BE2C (cell line): Measurements from ENCODE around the gene DACT2.

Experiments
- DNase-seq: peaks from one replicate; pipeline ENCODE4 v3.0.0-alpha.2; 2020
- H3K27me3 ChIP-seq: fragments of 250-450 bp; sonication (Bioruptor Pico); 2 replicates; pipeline ENCODE4 v1.5.1; 2020; ENCODE audit warnings: mild to moderate bottlenecking
- H3K36me3 ChIP-seq: fragments of 250-450 bp; sonication (Bioruptor Pico); 2 replicates; pipeline ENCODE4 v1.5.1; 2020; ENCODE audit warnings: mild to moderate bottlenecking
- H3K4me1 ChIP-seq: fragments of 250-450 bp; sonication (Bioruptor Pico); 2 replicates; pipeline ENCODE4 v1.5.1; 2020
- H3K4me3 ChIP-seq: 2 replicates; pipeline ENCODE4 v1.5.1; 2011; ENCODE audit warnings: low read depth, low read length
- H3K9me3 ChIP-seq: fragments of 250-450 bp; sonication (Bioruptor Pico); 2 replicates; pipeline ENCODE4 v1.5.1; 2020
- TF ChIP-seq, protein P1 (sequence below): IDR thresholded peaks from 2 replicates; pipeline ENCODE4 v1.5.1; 2012; ENCODE audit warnings: mild to moderate bottlenecking, low read depth, low read length

DACT2 gene

DNA sequence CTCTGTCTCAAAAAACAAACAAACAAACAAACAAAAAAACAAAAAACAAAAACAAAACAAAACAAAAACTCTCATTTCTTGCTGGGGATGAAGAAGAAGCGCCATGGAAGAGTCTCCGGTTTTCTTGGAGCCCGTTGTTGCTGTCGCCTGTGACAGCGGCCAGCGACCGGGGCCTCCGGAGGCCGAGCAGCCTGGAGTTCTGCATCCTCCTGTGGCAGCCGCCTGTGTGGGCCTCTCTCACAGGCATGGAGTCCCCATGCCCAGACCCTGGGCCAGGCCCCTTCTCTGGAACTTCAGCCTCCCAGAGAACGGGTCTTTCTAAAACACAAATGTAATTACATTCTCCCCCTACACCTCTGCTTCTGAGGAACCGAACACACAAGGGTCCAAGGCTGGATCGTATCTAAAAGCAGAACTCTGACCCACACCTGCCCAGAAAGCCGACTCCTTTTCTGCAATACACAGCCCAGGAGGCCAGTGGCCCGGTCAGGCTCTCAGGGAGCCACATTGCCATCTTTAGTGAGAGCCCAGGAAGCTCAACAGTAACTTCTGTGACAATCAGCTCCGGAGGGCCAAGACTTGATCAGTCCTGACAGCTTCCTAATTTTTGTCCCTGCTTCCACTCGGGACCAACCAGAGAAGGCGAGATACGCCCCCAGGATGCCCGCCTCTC, 18.5 kb downstream of the DACT2 start:
- DNase-seq, result no peak
- TF ChIP-seq, protein P1, sequence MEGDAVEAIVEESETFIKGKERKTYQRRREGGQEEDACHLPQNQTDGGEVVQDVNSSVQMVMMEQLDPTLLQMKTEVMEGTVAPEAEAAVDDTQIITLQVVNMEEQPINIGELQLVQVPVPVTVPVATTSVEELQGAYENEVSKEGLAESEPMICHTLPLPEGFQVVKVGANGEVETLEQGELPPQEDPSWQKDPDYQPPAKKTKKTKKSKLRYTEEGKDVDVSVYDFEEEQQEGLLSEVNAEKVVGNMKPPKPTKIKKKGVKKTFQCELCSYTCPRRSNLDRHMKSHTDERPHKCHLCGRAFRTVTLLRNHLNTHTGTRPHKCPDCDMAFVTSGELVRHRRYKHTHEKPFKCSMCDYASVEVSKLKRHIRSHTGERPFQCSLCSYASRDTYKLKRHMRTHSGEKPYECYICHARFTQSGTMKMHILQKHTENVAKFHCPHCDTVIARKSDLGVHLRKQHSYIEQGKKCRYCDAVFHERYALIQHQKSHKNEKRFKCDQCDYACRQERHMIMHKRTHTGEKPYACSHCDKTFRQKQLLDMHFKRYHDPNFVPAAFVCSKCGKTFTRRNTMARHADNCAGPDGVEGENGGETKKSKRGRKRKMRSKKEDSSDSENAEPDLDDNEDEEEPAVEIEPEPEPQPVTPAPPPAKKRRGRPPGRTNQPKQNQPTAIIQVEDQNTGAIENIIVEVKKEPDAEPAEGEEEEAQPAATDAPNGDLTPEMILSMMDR, result no peak
- peaks cover 3% of the 10 kb centered on the region; the same call in 1 of the 2 replicates for H3K4me1 ChIP-seq
- no peaks in the 10 kb centered on the region for H3K27me3 ChIP-seq
- no peaks in the 10 kb centered on the region for H3K36me3 ChIP-seq
- no peaks in the 10 kb centered on the region for H3K9me3 ChIP-seq
- no peak overlapping the region for H3K4me3 ChIP-seq

DNA sequence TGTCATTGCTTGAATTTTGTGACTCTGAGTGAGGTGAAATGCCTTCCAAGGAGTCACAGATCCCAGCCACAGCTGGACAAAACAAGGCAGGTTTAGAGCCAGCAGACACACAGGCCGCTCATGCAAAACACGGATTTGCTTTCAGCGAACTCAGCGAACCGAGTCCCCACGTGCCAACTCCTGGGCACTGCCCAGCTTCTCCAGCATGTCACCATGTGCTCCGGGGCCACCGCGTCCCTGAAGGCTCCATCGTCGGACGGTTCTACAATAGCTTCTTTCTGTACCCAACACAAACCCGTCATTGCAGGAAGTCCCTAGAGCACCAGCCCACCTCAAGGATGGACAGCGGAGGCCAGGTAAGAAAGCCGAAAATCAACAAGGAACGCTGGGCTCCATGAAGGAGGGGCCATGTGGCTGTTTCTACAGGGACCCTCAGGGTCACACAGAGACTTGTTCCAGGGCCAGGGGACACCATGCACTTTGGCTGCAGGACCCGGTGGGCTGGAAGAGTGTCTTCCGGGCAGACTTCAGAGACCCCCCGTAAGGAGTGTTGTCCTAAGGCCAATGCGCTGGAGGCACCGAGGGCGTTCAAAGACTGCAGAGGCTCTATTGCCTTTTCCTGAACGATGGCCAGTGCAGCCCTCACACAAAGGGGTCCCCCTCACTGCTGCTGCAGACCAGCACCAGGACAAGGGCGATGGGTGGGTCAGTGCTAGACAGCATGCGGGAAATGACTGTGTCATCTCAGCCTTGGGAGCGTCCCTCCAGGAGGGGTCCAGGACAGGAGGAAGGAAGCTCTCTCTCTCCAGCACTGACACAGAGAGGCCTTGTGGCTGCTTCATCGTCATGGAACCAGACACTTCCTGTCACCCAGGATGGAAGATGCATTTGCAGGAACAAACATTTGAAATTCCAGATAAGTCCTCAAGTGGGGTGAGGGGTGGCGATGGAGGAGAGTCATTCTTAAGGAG, 19.8 kb downstream of the DACT2 start:
- no peaks in the 10 kb centered on the region for H3K36me3 ChIP-seq
- H3K4me3 ChIP-seq, result no peak overlapping the region
- H3K9me3 ChIP-seq, result no peaks in the 10 kb centered on the region
- peaks cover 3% of the 10 kb centered on the region; the same call in 1 of the 2 replicates for H3K4me1 ChIP-seq
- no peak for DNase-seq
- no peaks in the 10 kb centered on the region for H3K27me3 ChIP-seq
- TF ChIP-seq, protein P1, result no peak

DNA sequence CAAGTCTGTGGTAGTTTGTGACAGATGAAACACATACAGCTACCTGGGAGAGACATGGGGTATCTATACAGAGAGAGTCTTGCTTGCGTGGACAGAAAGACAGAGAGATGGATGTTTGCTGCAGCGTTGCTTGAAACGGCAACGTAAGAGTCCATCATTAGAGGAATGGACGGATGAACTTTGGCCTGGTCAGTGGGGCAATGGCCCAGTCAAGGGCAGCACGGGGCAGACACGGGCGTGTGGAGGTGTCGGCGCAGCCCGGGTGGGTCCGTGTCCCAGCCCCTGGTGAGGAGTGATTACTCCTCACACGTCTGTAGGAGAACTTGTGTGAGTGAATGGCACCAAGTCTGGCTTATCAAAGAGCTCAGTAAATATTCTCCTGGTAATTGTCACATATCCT, 21.9 kb downstream of the DACT2 start:
- H3K27me3 ChIP-seq, result no peaks in the 10 kb centered on the region
- no peaks in the 10 kb centered on the region for H3K36me3 ChIP-seq
- no peak overlapping the region for H3K4me3 ChIP-seq
- no peaks in the 10 kb centered on the region for H3K9me3 ChIP-seq
- no peak for DNase-seq
- TF ChIP-seq, protein P1, result no peak
- peaks cover 14% of the 10 kb centered on the region for H3K4me1 ChIP-seq

DNA sequence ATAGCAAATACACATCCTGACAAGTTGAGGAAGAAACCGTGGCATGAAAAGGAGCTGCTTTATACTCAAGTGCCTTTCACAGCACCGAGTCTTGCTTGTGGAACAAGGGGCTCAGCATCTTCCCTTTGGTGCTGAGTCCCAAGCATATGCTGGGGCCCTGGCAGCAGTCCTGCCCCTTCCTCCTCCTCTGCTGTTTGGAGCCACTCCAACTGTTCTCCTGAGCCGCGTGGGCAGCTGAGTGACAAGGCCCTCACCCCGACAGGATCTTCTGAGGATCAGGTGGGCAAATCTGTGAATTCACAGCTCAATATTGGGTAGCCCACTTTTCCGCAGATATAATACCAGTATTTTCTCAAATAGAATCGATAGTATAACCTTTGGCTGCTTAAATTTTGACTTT, 24.7 kb downstream of the DACT2 start:
- peaks cover 14% of the 10 kb centered on the region for H3K4me1 ChIP-seq
- no peaks in the 10 kb centered on the region for H3K9me3 ChIP-seq
- no peak overlapping the region for H3K4me3 ChIP-seq
- TF ChIP-seq, protein P1, result no peak
- no peak for DNase-seq
- no peaks in the 10 kb centered on the region for H3K36me3 ChIP-seq
- H3K27me3 ChIP-seq, result no peaks in the 10 kb centered on the region

DNA sequence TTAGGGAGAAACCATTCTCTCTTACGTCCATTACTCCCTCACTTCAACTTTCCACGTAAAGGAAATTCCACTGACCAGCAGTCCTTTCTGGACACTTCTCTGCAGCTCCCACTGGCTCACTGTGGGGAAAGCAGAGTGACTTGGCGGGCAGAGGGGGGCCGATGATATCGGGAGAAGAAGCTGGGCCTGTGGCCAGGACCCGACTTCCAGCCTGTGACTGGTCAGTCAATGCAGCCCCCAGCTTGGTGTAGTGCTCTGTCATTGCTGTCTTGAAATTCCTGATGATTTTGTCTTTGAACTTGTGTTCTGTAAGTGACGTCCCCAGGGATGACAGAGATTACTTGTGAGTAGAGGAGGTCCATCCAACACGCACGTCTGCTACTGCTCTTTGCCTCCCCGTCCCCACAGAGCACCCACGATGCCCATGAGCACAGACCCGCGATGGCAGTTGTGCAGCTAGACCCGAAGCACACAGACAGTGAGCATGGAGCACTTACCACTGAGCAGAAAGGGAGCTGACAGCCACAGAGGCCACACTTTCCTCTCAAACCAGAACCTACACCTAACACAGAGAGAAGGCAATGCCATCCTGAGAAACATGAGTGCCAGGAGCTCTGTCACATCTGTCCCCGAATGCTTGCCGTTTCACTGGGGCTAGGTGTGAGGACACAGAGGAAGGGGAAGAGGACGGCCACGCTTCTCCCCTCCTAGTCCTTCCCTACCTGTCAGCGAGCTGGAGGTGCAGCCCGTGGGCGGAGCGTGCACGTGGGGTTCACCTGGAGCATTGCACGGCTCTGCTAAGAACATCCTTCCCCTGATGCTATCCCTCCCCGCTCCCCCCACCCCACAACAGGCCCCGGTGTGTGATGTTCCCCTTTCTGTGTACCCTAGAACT, 25.7 kb downstream of the DACT2 start:
- H3K9me3 ChIP-seq, result no peaks in the 10 kb centered on the region
- no peak overlapping the region for H3K4me3 ChIP-seq
- no peaks in the 10 kb centered on the region for H3K27me3 ChIP-seq
- H3K4me1 ChIP-seq, result peaks cover 14% of the 10 kb centered on the region
- H3K36me3 ChIP-seq, result no peaks in the 10 kb centered on the region
- TF ChIP-seq, protein P1, result no peak
- DNase-seq, result no peak
